ENCODE results near the gene SRRM5. TPM values are rescaled to one million over a fixed set of nuclear protein-coding genes. Genes with fewer than 3 reads are reported as not detected.

The SRRM5 gene
- total RNA-seq, 4 donors from 2014 or later: 1.4 TPM; not detected in 3

DNA sequence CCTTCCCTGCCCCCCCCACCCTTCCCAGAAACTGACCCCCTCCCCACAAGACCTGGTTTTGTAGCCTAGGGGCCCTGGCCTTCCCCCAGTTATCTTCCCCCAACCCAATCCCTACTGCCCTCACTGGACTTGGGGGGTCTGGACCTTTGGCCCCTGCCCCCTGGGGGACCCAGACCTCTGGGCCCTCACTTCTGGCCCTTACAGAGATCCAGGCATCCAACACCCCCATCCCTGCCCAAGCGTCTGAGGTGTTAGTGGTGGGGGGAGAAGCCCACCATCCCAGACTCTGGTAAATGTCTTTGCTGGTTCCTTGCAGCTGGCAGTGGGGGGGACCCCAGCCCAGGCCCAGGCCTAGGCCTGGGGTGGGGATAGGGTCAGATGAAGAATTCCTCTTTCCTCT lies 11.1 kb downstream of the SRRM5 start:
- H3K27me3 ChIP-seq: no peaks in the 10 kb centered on the region
- WGBS: 100% methylated on average over 1 of the region's 1 CpG
- H3K4me1 ChIP-seq: peaks cover 36% of the 10 kb centered on the region
- no peaks in the 10 kb centered on the region for H3K9me3 ChIP-seq
- DNase-seq (ENCODE audit: low spot score in 2 of 2): no peak
- TF ChIP-seq POLR2A (IDR thresholded peaks at IDR 0.05) (no peak), POLR2AphosphoS5 (IDR thresholded peaks at IDR 0.05) (no peak), EP300 (IDR thresholded peaks at IDR 0.05) (no peak)
- H3K27ac ChIP-seq: no peak overlapping the region
- H3K36me3 ChIP-seq: no peaks in the 10 kb centered on the region
- no peak overlapping the region for H3K4me3 ChIP-seq

DNA sequence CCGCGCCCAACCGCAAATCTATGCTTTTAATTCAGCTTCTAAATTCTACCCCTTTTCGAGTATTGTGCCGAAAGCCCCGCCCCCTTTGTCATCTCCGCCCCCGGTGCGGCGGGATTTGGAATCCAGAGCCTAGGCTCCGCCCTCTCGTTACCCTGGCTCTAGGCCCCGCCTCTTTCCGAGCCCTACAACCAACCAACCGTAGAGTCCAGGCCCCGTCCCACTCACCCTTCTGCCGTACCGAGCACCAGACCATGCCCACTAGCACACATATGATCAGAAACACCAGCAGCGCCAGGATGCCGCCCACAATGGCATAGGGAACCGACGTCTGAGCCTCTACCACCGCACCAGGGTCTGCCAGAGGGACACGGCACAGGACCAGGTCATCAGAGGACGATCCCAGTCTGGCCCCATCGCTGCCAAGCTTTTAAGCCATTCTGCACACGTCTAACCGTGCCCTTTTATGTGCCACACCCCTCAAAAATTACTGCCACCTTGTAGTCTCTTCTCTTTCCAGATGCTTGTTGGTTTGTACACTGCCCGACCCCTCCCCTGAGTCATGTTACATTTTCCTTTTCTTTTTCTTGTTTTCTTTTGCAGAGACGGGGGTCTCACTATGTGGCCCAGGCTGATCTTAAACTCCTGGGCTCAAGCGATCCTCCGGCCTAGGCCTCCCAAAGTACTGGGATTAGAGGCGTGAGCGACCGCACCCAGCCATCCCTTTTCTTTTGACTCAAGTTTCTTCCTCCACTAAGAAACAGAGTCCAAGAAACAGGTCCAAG lies 12.2 kb downstream of the SRRM5 start:
- Histone ChIP-seq H3K36me3 (no peaks in the 10 kb centered on the region), H3K27ac (no peak overlapping the region), H3K27me3 (no peaks in the 10 kb centered on the region), H3K4me1 (peaks cover 27% of the 10 kb centered on the region), H3K4me3 (no peak overlapping the region), H3K9me3 (no peaks in the 10 kb centered on the region)
- DNase-seq (ENCODE audit: low spot score in 2 of 2): no peak
- TF ChIP-seq POLR2AphosphoS5 (IDR thresholded peaks at IDR 0.05): no peak
- 70% methylated on average over 35 of the region's 35 CpGs for WGBS

DNA sequence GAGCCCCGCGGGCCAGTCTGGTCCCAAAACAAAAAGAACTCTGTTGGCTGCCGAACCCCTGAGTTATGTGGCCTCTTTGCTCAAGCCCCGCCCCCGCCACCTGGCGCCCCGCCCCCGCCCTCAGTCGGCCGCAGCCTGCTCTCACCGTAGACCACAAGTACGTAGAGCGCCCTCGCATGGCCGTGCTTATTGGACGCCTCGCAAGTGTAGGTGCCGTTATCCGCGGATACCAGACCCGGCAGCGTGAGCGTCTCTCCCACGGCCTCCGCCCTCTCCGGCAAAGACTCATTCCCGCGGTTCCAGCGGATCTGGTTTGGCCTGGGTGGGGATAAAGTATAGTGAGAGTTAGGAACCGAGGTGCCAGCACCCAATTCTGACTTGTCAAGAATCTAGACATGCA lies 13.0 kb downstream of the SRRM5 start:
- 11% methylated on average over 14 of the region's 30 CpGs for WGBS
- DNase-seq (ENCODE audit: low spot score in 2 of 2): peak in 1 of 2 donors; percentile 85
- Histone ChIP-seq H3K36me3 (no peaks in the 10 kb centered on the region), H3K27ac (no peak overlapping the region), H3K4me1 (peaks cover 25% of the 10 kb centered on the region), H3K9me3 (no peaks in the 10 kb centered on the region), H3K27me3 (no peaks in the 10 kb centered on the region), H3K4me3 (no peak overlapping the region)
- TF ChIP-seq POLR2A (IDR thresholded peaks at IDR 0.05): no peak
- no peak for TF ChIP-seq POLR2AphosphoS5 (IDR thresholded peaks at IDR 0.05)
- TF ChIP-seq, protein P1, sequence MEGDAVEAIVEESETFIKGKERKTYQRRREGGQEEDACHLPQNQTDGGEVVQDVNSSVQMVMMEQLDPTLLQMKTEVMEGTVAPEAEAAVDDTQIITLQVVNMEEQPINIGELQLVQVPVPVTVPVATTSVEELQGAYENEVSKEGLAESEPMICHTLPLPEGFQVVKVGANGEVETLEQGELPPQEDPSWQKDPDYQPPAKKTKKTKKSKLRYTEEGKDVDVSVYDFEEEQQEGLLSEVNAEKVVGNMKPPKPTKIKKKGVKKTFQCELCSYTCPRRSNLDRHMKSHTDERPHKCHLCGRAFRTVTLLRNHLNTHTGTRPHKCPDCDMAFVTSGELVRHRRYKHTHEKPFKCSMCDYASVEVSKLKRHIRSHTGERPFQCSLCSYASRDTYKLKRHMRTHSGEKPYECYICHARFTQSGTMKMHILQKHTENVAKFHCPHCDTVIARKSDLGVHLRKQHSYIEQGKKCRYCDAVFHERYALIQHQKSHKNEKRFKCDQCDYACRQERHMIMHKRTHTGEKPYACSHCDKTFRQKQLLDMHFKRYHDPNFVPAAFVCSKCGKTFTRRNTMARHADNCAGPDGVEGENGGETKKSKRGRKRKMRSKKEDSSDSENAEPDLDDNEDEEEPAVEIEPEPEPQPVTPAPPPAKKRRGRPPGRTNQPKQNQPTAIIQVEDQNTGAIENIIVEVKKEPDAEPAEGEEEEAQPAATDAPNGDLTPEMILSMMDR (IDR thresholded peaks at IDR 0.05): peak in 1 of 2 donors; percentile 38
- TF ChIP-seq EP300 (IDR thresholded peaks at IDR 0.05): no peak

DNA sequence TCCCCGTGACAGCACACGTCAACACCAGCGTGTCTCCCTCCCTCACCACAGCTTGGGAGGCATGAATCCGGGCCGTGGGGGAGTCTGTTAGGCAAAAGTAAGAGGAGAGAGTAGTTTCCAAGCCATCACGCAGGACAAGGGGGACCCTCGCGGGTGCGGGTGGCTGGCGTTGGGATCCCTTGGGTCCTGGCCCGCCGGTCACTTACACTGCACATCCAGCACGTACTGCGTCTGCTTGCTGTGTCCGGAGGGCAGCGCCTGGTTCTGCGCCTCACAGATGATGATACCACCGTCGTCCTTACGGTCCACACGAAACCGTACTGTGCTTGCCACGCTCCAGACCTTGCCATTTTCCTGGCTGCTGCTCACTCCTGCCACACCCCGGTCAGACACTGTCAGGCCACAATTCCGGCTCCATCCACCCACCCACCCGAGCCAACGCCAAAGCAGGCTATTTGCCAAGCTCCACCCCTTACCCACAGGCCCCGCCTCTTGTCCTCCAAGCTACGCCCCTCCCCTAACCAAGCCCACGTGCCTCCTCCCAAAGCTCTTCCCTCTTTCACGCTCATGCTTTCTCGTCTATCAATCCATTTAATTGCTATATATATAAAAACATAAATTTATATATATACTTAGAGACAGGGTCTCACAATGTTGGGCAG lies 14.2 kb downstream of the SRRM5 start:
- no peak for DNase-seq (ENCODE audit: low spot score in 2 of 2)
- H3K36me3 ChIP-seq: no peaks in the 10 kb centered on the region

DNA sequence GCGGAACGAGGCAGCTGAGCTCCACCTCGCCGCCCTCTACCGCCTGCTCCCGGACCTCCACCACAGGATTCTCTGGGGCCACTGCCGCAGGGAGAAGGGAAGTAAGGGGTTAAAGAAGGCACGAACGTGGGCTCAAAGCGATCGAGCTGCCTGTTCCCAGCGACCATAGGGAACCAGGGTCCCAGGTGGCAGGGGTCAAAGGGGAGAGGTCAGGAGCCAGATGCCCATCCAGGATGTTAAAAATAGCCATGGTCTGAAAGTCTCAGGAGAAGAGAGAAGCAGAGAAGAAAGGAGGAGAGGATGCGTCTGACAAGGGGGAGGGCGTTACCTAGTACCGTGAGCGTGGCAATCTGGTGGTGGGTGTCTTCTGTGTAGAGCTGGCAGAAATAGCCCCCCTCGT lies 14.9 kb downstream of the SRRM5 start:
- DNase-seq (ENCODE audit: low spot score in 2 of 2): no peak

More for the DNA sequence above, 14.2 kb downstream of the SRRM5 start:
- Histone ChIP-seq H3K4me3 (no peak overlapping the region), H3K27me3 (no peaks in the 10 kb centered on the region), H3K4me1 (peaks cover 18% of the 10 kb centered on the region), H3K27ac (no peak overlapping the region), H3K9me3 (no peaks in the 10 kb centered on the region)
- TF ChIP-seq POLR2AphosphoS5 (IDR thresholded peaks at IDR 0.05): no peak
- WGBS: 78% methylated on average over 27 of the region's 32 CpGs

DNA sequence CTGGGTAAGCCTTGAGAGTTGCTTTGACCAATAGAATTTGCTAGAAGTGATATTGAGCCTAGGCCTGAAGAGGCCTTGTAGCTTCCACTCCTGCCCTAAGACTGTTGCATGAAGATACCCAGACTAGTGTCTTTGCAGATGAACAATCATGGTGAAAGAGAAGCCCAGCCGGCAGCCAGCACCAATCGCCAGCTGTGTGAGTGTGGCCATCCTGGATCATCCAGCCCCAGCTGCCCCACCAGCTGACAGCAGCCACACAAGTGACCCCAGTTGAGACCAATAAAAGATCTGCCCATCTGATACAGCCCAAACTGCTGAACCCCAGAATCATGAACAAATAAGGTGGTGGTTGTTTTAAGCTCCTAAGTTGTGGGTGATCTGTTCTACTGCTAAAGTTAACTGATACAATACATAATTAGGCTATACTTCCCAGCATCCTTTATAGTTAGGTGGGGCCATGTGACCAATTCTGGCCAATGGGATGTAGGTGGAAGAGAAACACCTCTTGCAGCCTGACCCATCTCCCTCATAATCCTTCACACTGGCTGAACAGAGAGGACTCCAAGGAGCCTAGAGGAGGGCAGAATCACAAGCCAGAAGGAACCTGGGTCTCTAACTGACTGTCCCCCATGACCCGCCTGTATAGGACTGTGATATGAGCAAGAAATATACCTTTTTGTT lies 16.9 kb downstream of the SRRM5 start:
- WGBS: 92% methylated on average over 3 of the region's 3 CpGs
- no peak for TF ChIP-seq POLR2AphosphoS5 (IDR thresholded peaks at IDR 0.05)
- TF ChIP-seq, protein P1 (IDR thresholded peaks at IDR 0.05): no peak
- no peak for TF ChIP-seq POLR2A (IDR thresholded peaks at IDR 0.05)
- no peak for TF ChIP-seq EP300 (IDR thresholded peaks at IDR 0.05)
- H3K4me3 ChIP-seq: no peak overlapping the region
- H3K27me3 ChIP-seq: no peaks in the 10 kb centered on the region
- no peak overlapping the region for H3K27ac ChIP-seq
- H3K9me3 ChIP-seq: no peaks in the 10 kb centered on the region
- DNase-seq (ENCODE audit: low spot score in 2 of 2): no peak
- no peaks in the 10 kb centered on the region for H3K36me3 ChIP-seq
- H3K4me1 ChIP-seq: peaks cover 22% of the 10 kb centered on the region

More for the DNA sequence above, 14.9 kb downstream of the SRRM5 start:
- H3K9me3 ChIP-seq: no peaks in the 10 kb centered on the region
- H3K36me3 ChIP-seq: no peaks in the 10 kb centered on the region
- H3K4me1 ChIP-seq: peaks cover 18% of the 10 kb centered on the region
- no peak overlapping the region for H3K4me3 ChIP-seq
- H3K27ac ChIP-seq: no peak overlapping the region
- H3K27me3 ChIP-seq: no peaks in the 10 kb centered on the region
- TF ChIP-seq POLR2A (IDR thresholded peaks at IDR 0.05) (no peak), POLR2AphosphoS5 (IDR thresholded peaks at IDR 0.05) (no peak), EP300 (IDR thresholded peaks at IDR 0.05) (no peak)
- TF ChIP-seq, protein P1 (IDR thresholded peaks at IDR 0.05): no peak
- WGBS: 66% methylated on average over 17 of the region's 17 CpGs
